HepG2 (cell line): ENCODE data around the gene PDSS2. TPM values are rescaled to one million over a fixed set of nuclear protein-coding genes. Genes with fewer than 3 reads are reported as not detected.
A peak's percentile ranks its signal among the peaks of the same experiment; 100 is the strongest.

Experiments
- KDM6A ChIP-seq: IDR thresholded peaks from 2 replicates; pipeline ENCODE4 v1.6.1; 2016; ENCODE audit warnings: low read depth
- KLF6 ChIP-seq: IDR thresholded peaks from 2 replicates; pipeline ENCODE4 v1.8.0; 2016; ENCODE audit warnings: missing biosample characterization, missing genetic modification reagents
- PAF1 ChIP-seq: IDR thresholded peaks from 2 replicates; pipeline ENCODE4 v1.6.1; 2016; ENCODE audit warnings: missing genetic modification reagents, missing compliant biosample characterization
- THAP9 ChIP-seq: sonication (generic); formaldehyde crosslinking; IDR thresholded peaks from 2 replicates; pipeline ENCODE4; 2020; ENCODE audit warnings: missing genetic modification reagents, mild to moderate bottlenecking, borderline replicate concordance
- ZMAT5 ChIP-seq: sonication (generic); formaldehyde crosslinking; IDR thresholded peaks from 2 replicates; pipeline ENCODE4 v1.5.0; 2020; ENCODE audit warnings: mild to moderate bottlenecking, low read depth, missing genetic modification reagents, borderline replicate concordance
- ZNF136 ChIP-seq: sonication (generic); formaldehyde crosslinking; IDR thresholded peaks from 2 replicates; pipeline ENCODE4 v1.8.1; 2022; ENCODE audit warnings: low read depth, mild to moderate bottlenecking, moderate library complexity, missing genetic modification reagents
- ZNF142 ChIP-seq: sonication (generic); formaldehyde crosslinking; IDR thresholded peaks from 2 replicates; pipeline ENCODE4 v1.4.0; 2020; ENCODE audit warnings: missing genetic modification reagents
- ZNF672 ChIP-seq: sonication (generic); formaldehyde crosslinking; IDR thresholded peaks from 2 replicates; pipeline ENCODE4 v1.8.1; 2022; ENCODE audit warnings: missing genetic modification reagents
- ZNF746 ChIP-seq: sonication (generic); formaldehyde crosslinking; IDR thresholded peaks from 2 replicates; pipeline ENCODE4 v1.8.0; 2022; ENCODE audit warnings: mild to moderate bottlenecking, missing genetic modification reagents
- polyA plus RNA-seq, 8 experiments: library from polyadenylated mRNA; depleted of rRNA in 3 of 8; stranded (reverse) in 7 of 8; unstranded in 1 of 8; fragments of >200 nt; fragmentation: Illumina TruSeq in 4 of 8; extraction: Trizol in 4 of 8; gene quantifications; 2 replicates each; pipeline versions ENCODE4 v1.2.1 to v1.2.3, GENCODE V29; 2011 to 2016; ENCODE audit warnings: low read depth in 4 of 8, missing spikeins in 1 of 8, mixed read lengths in 1 of 8; ENCODE audit not compliant: insufficient read depth in 1 of 8
- total RNA-seq, 5 experiments: library from RNA; depleted of rRNA; stranded (reverse); fragments of >200 nt; fragmentation: Illumina TruSeq; extraction: Trizol; gene quantifications; 2 replicates each; pipeline ENCODE4 v1.2.3, GENCODE V29; 2016; ENCODE audit warnings: low read depth in 1 of 5
- TF ChIP-seq, protein P1 (sequence below): sonication (generic); formaldehyde crosslinking; IDR thresholded peaks from 2 replicates; pipeline ENCODE4 v1.5.1; 2020; ENCODE audit warnings: missing genetic modification reagents, mild to moderate bottlenecking, borderline replicate concordance
- TF ChIP-seq, protein P2 (sequence below): sonication (generic); formaldehyde crosslinking; IDR thresholded peaks from 2 replicates; pipeline ENCODE4 v1.4.0; 2020; ENCODE audit warnings: missing genetic modification reagents
- TF ChIP-seq, protein P3 (sequence below): IDR thresholded peaks from 2 replicates; pipeline ENCODE4 v1.6.1; 2016

Gene PDSS2
- total and polyA plus RNA-seq, 2 of the 13 experiments (the other 11 are each of a cell fraction or from before 2014, with no cell fraction given) = 16.2 to 17.0 TPM

DNA sequence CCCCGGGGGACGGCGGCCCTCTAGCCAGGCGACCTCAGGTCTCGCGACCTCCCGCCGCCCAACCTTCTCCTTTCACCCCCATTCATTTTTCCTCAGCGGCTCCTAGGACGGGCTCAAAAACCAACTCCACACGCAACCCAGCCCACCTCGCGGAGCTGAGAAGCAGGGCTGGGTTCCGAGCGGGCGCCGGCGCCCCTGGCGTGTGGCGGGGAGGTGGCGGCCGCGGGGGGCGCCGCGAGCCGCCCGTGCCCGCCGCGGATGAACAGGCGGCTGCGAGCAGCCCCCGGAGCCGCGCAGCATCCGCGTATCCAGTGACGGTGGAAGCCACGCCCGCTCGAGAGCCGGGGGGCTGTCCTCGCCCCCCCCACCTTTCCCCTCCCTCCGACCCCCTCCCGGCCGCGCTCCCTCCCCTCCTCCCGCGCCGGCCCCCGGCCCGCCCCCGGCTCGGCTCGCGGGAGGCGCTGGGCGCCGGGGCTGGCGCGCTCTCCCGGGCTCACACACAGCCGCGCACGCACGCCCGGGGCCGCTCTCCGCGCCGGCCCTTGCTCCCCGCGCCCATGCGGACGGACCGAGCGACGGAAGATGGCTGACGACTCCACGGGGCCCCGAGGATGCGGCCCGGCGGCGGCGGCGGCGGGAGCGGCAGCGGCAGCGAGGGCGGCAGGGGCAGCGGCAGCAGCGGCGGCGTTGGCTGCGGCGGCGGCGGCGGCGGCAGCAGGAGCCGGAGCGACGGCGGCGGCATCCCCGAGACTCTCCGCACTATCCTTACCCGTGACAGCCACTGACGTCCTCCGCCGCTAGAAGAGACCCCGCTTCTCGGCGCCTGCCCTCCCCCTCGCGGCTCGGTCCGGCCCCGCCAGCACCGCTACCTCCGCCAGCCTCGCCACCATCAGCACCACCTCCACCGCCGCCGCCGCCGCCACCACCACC lies 30.5 kb upstream of the PDSS2 start, which contains the start of gene SOBP (continued):
- TF ChIP-seq, protein P1, sequence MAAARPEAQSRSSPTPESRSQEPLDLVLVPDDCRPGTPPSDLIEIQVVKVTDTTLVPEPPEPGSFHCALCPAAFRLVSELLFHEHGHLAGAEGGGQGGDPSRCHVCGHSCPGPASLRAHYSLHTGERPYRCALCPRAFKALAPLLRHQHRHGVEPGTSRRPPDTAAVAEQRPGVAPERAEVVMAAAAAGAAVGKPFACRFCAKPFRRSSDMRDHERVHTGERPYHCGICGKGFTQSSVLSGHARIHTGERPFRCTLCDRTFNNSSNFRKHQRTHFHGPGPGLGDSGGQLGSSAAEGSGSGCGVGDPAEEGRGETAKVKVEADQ = no peak
- TF ChIP-seq PAF1 = no peak
- TF ChIP-seq, protein P2, sequence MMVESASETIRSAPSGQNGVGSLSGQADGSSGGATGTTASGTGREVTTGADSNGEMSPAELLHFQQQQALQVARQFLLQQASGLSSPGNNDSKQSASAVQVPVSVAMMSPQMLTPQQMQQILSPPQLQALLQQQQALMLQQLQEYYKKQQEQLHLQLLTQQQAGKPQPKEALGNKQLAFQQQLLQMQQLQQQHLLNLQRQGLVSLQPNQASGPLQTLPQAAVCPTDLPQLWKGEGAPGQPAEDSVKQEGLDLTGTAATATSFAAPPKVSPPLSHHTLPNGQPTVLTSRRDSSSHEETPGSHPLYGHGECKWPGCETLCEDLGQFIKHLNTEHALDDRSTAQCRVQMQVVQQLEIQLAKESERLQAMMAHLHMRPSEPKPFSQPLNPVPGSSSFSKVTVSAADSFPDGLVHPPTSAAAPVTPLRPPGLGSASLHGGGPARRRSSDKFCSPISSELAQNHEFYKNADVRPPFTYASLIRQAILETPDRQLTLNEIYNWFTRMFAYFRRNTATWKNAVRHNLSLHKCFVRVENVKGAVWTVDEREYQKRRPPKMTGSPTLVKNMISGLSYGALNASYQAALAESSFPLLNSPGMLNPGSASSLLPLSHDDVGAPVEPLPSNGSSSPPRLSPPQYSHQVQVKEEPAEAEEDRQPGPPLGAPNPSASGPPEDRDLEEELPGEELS (CRISPR knock-in tag) = no peak
- TF ChIP-seq KDM6A (CRISPR knock-in tag) = no peak
- no peak for TF ChIP-seq ZNF142 (CRISPR knock-in tag)
- TF ChIP-seq THAP9 (CRISPR knock-in tag) = no peak
- TF ChIP-seq, protein P3, sequence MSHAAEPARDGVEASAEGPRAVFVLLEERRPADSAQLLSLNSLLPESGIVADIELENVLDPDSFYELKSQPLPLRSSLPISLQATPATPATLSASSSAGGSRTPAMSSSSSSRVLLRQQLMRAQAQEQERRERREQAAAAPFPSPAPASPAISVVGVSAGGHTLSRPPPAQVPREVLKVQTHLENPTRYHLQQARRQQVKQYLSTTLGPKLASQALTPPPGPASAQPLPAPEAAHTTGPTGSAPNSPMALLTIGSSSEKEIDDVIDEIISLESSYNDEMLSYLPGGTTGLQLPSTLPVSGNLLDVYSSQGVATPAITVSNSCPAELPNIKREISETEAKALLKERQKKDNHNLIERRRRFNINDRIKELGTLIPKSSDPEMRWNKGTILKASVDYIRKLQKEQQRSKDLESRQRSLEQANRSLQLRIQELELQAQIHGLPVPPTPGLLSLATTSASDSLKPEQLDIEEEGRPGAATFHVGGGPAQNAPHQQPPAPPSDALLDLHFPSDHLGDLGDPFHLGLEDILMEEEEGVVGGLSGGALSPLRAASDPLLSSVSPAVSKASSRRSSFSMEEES = no peak
- no peak for TF ChIP-seq KLF6 (CRISPR knock-in tag)
- TF ChIP-seq ZNF746 (CRISPR knock-in tag) = peak; percentile 40; the same call in 1 of the 2 replicates
- TF ChIP-seq ZNF136 = no peak
- TF ChIP-seq ZNF672 = peak; percentile 54; the same call in 1 of the 2 replicates
- no peak for TF ChIP-seq ZMAT5 (CRISPR knock-in tag)
